ENCODE measurements around the gene AARS1. TPM values are rescaled to one million over a fixed set of nuclear protein-coding genes. Genes with fewer than 3 reads are reported as not detected.

The AARS1 gene
- total and polyA plus RNA-seq, 2 of the 8 experiments (the other 6 are each of a cell fraction or from before 2014, with no cell fraction given) = 130 to 235 TPM

GRCh38 chr16:70257391-70257790, 31.9 kb downstream of the AARS1 start:
- H2BK15ac ChIP-seq (ENCODE audit: low read length) = no peak overlapping the region
- H4K8ac ChIP-seq (ENCODE audit: extremely low read depth, insufficient read depth, low read length) = no peak overlapping the region
- DNase-seq (ENCODE audit: low read depth in 1 of 2, low spot score in 2 of 2) = peak in 1 of 2 experiments; percentile 38
- no peak overlapping the region for H3K23ac ChIP-seq (ENCODE audit: insufficient read length)
- no peak for TF ChIP-seq SP4 (IDR thresholded peaks at IDR 0.05; ENCODE audit: low read length)
- TF ChIP-seq SUZ12 (IDR thresholded peaks at IDR 0.05; ENCODE audit: low read length) = no peak
- TF ChIP-seq SIN3A (conservative IDR thresholded peaks at IDR 0.05 in 1 of 2, IDR thresholded peaks at IDR 0.05 in 1 of 2; ENCODE audit: low read depth in 1 of 2, low read length in 2 of 2) = no peak
- no peak for TF ChIP-seq KDM1A (IDR thresholded peaks at IDR 0.05; ENCODE audit: borderline replicate concordance, low read length)
- TF ChIP-seq CTBP2 (IDR thresholded peaks at IDR 0.05; ENCODE audit: borderline replicate concordance, insufficient read depth, insufficient read length, low read length) = no peak
- no peak for TF ChIP-seq FOSL1 (IDR thresholded peaks at IDR 0.05; ENCODE audit: insufficient read depth, low read depth, low read length)
- no peak for TF ChIP-seq CREB1 (IDR thresholded peaks at IDR 0.05)
- TF ChIP-seq SP1 (IDR thresholded peaks at IDR 0.05; ENCODE audit: low read depth, low read length) = no peak
- no peak for TF ChIP-seq SP2 (IDR thresholded peaks at IDR 0.05; ENCODE audit: low read length)
- TF ChIP-seq CHD1 (IDR thresholded peaks at IDR 0.05; ENCODE audit: low read depth, low read length) = no peak
- no peak overlapping the region for H3K4me2 ChIP-seq (ENCODE audit: insufficient read depth in 1 of 2, low read depth in 2 of 2, low read length in 2 of 2)
- no peaks in the 10 kb centered on the region; a peak in 2 of 7 replicates for H3K4me1 ChIP-seq (replicated peaks in 1 of 4; ENCODE audit: control insufficient read depth in 3 of 4, insufficient read depth in 4 of 4, low read length in 3 of 4)
- no peak overlapping the region for H3K4me3 ChIP-seq (ENCODE audit: extremely low read depth in 1 of 4, insufficient read depth in 2 of 4, low read depth in 3 of 4, low read length in 4 of 4)
- peaks cover 9 to 18% of the 10 kb centered on the region in 2 experiments for H4K20me1 ChIP-seq (replicated peaks in 1 of 2; ENCODE audit: control insufficient read depth in 1 of 2, insufficient read depth in 2 of 2, low read length in 2 of 2)
- H2BK120ac ChIP-seq (replicated peaks; ENCODE audit: low read depth, low read length) = no peak overlapping the region
- no peaks in the 10 kb centered on the region for H3K27me3 ChIP-seq (replicated peaks in 1 of 4; ENCODE audit: control insufficient read depth in 3 of 4, extremely low read depth in 1 of 4, insufficient read depth in 3 of 4, low read length in 3 of 4)
- FAIRE-seq = no peak
- H3K18ac ChIP-seq (ENCODE audit: extremely low read depth, low read length) = no peak overlapping the region
- H3K36me3 ChIP-seq (ENCODE audit: control insufficient read depth in 2 of 4, insufficient read depth in 4 of 4, low read length in 3 of 4) = peaks cover 50 to 97% (median 84%) of the 10 kb centered on the region in 4 experiments
- no peak overlapping the region for H2BK20ac ChIP-seq (ENCODE audit: low read length)
- H3K79me1 ChIP-seq (ENCODE audit: low read depth, low read length) = peaks cover 5% of the 10 kb centered on the region
- H2BK12ac ChIP-seq (ENCODE audit: low read depth, low read length) = no peak overlapping the region
- no peaks in the 10 kb centered on the region for H3K9me3 ChIP-seq (ENCODE audit: insufficient read depth in 2 of 2, low read depth in 1 of 2, low read length in 1 of 2)
- H3K4ac ChIP-seq (replicated peaks; ENCODE audit: insufficient read length, low read depth, low read length) = no peak overlapping the region
- no peak overlapping the region for H4K91ac ChIP-seq (replicated peaks; ENCODE audit: insufficient read length, low read length)
- H3K23me2 ChIP-seq (ENCODE audit: low read depth, low read length) = no peaks in the 10 kb centered on the region
- POLR2A ChIA-PET (ENCODE audit: partially characterized antibody) = interaction anchor here (12.3 kb wide), 1 partner anchor 20 kb away, joined by 414 read pairs; the partner anchor contains the start of gene AARS1
- no peak overlapping the region for H3K9ac ChIP-seq (replicated peaks in 1 of 4; ENCODE audit: extremely low read depth in 1 of 4, low read depth in 3 of 4, low read length in 3 of 4)
- H4K5ac ChIP-seq (ENCODE audit: insufficient read length, low read depth, low read length) = no peak overlapping the region
- H3K27ac ChIP-seq (ENCODE audit: low read depth, low read length) = no peak overlapping the region
- no peak overlapping the region for H3K56ac ChIP-seq (replicated peaks; ENCODE audit: insufficient read length, low read depth, low read length)
- H2AFZ ChIP-seq (ENCODE audit: low read length) = no peak overlapping the region
- CTCF ChIA-PET (ENCODE audit: partially characterized antibody) = interaction anchor here (1.2 to 8.3 kb wide), 3 partner anchors 10 to 112 kb away, joined by 4 to 67 read pairs (median 61); no protein-coding TSS in a partner anchor
- H2AK5ac ChIP-seq (ENCODE audit: low read depth, low read length) = no peak overlapping the region
- 88% methylated on average over 4 of the region's 4 CpGs; no CpG with 5 or more reads in 1 of the 2 experiments for WGBS, 2 experiments (ENCODE audit: extremely low coverage in 1 of 2, insufficient coverage in 1 of 2, insufficient read length in 1 of 2, insufficient replicate concordance in 2 of 2, low coverage in 1 of 2, low lambda C conversion rate in 2 of 2, missing lambda C conversion rate in 1 of 2)
- no peak overlapping the region for H3K14ac ChIP-seq (ENCODE audit: insufficient read length)
- no peak overlapping the region for H2BK5ac ChIP-seq (ENCODE audit: low read depth, low read length)
- no peaks in the 10 kb centered on the region for H3K79me2 ChIP-seq (ENCODE audit: control insufficient read depth in 1 of 2, insufficient read depth in 2 of 2, low read length in 2 of 2)

Measured in H1 (cell line).